Panc1 (cell line): ENCODE results near the gene CCDC160.

Experiments used
- CTCF ChIP-seq: fragments of 450-650 bp; IDR thresholded peaks from 2 replicates; pipeline ENCODE4 v1.5.1; 2017; ENCODE audit warnings: mild to moderate bottlenecking
- POLR2AphosphoS5 ChIP-seq: IDR thresholded peaks from 2 replicates; pipeline ENCODE4 v1.6.1; 2012; ENCODE audit warnings: mild to moderate bottlenecking, low read depth, low read length, moderate library complexity
- REST ChIP-seq, 2 experiments: IDR thresholded peaks; 2 replicates each; pipeline ENCODE4 v1.6.1; 2011 to 2012; ENCODE audit warnings: low read depth in 2 of 2, control low read depth in 1 of 2, low read length in 1 of 2, mild to moderate bottlenecking in 1 of 2, moderate library complexity in 1 of 2; ENCODE audit not compliant: insufficient read depth in 1 of 2
- TCF7L2 ChIP-seq: IDR thresholded peaks from 2 replicates; pipeline ENCODE4 v1.6.1; 2011; ENCODE audit warnings: mild to moderate bottlenecking, low read depth, low read length, inconsistent platforms

GRCh38 chrX:134251241-134251640 is 14.3 kb downstream of the CCDC160 start:
- no peak for TF ChIP-seq CTCF
- no peak for TF ChIP-seq TCF7L2
- no peak for TF ChIP-seq POLR2AphosphoS5
- no peak for TF ChIP-seq REST (IDR thresholded peaks at IDR 0.05; ENCODE audit: insufficient read depth in 1 of 2, low read depth in 2 of 2, low read length in 1 of 2)
